Measurements from ENCODE around the gene GBP3. TPM values are rescaled to one million over a fixed set of nuclear protein-coding genes. Genes with fewer than 3 reads are reported as not detected.

Gene GBP3
- total and polyA plus RNA-seq, 8 donors = 2.1 to 18.4 (median 3.9) TPM

DNA sequence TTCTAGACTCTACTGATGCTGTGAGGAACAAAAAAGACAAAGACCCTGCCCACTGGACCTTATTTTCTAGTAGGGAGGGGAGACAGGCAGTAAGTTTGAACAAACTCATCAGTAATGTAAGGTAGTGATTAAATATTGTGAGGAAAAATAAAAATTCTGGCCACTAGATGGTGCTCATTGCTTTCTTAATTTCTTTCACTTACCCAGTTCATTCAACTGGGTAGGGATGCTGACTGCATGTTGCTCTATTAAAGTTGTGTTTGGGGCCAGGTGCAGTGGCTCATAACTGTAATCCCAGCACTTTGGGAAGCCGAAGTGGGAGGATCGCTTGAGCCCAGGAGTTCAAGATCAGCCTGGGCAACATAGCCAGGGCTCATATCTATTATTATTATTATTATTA is 23.9 kb downstream of the GBP3 start:
- intact Hi-C loops (cut with DNase I) = no loop called here
- WGBS, 2 donors = 0 to 1% methylated on average over 2 of the region's 2 CpGs
- peaks cover 0 to 2% (median 0%) of the 10 kb centered on the region in 3 donors for H3K4me1 ChIP-seq
- no peaks in the 10 kb centered on the region for H3K27me3 ChIP-seq
- H3K4me3 ChIP-seq = no peak overlapping the region
- H3K36me3 ChIP-seq = no peaks in the 10 kb centered on the region
- H3K9me3 ChIP-seq = no peaks in the 10 kb centered on the region
- peak; percentile 82 to 98 (median 94) for ATAC-seq
- TF ChIP-seq, protein P1, sequence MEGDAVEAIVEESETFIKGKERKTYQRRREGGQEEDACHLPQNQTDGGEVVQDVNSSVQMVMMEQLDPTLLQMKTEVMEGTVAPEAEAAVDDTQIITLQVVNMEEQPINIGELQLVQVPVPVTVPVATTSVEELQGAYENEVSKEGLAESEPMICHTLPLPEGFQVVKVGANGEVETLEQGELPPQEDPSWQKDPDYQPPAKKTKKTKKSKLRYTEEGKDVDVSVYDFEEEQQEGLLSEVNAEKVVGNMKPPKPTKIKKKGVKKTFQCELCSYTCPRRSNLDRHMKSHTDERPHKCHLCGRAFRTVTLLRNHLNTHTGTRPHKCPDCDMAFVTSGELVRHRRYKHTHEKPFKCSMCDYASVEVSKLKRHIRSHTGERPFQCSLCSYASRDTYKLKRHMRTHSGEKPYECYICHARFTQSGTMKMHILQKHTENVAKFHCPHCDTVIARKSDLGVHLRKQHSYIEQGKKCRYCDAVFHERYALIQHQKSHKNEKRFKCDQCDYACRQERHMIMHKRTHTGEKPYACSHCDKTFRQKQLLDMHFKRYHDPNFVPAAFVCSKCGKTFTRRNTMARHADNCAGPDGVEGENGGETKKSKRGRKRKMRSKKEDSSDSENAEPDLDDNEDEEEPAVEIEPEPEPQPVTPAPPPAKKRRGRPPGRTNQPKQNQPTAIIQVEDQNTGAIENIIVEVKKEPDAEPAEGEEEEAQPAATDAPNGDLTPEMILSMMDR (IDR thresholded peaks at IDR 0.05) = peak; percentile 12 to 48 (median 30)
- peak; percentile 86 for FAIRE-seq
- no peak overlapping the region for H3K27ac ChIP-seq
- DNase-seq = no peak

DNA sequence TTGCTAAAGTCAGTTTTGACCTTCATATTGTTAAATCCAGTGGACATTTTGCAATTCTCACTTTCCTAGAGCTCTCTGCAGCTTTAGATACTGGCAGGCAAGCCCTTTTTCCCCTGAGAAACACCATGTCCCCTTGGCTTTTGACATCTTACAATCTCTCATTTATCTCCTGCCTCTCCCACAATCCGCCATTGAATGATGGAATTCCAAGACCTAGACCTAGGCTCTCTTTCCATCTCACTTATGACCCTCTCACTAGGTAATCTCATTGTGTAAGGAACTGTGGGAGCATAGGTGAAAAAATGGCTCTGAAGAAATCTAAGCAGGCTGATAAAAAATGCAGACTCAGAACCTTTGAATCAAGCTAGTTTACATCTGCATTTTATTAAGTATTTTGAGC is 32.2 kb downstream of the GBP3 start:
- ATAC-seq (no peak), FAIRE-seq (no peak), DNase-seq (no peak)
- TF ChIP-seq, protein P1 (IDR thresholded peaks at IDR 0.05) = no peak
- Histone ChIP-seq H3K36me3 (peaks cover 0 to 6% (median 0%) of the 10 kb centered on the region in 3 donors), H3K27me3 (no peaks in the 10 kb centered on the region), H3K4me3 (peak overlapping the region in 1 of 4 donors; percentile 80), H3K27ac (no peak overlapping the region), H3K9me3 (no peaks in the 10 kb centered on the region), H3K4me1 (peaks cover 10 to 40% (median 38%) of the 10 kb centered on the region in 3 donors)
- intact Hi-C loops (cut with DNase I) = no loop called here
- WGBS, 2 donors = 58 to 86% methylated on average over 1 of the region's 1 CpG

DNA sequence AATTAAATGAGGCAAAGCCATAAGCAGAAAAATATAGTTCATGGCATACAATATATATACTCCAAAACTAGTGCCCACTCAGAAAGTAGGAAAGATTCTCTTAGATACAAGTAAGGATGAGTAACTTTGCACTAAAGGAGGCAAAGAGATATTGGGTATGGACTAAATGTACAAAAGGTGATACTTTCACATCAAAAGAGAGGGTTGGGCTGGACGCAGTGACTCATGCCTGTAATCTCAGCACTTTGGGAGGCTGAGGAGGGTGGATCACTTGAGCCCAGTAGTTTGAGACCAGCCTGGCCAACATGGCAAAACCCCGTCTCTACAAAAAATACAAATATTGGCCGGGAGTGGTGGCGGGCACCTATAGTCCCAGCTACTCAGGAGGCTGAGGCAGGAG is 37.0 kb downstream of the GBP3 start:
- Histone ChIP-seq H3K9me3 (no peaks in the 10 kb centered on the region), H3K4me3 (no peak overlapping the region), H3K36me3 (peaks cover 0 to 11% (median 0%) of the 10 kb centered on the region in 3 donors), H3K4me1 (peaks cover 36 to 58% (median 57%) of the 10 kb centered on the region in 3 donors), H3K27ac (peak overlapping the region; percentile 6 to 81 (median 34)), H3K27me3 (no peaks in the 10 kb centered on the region)
- FAIRE-seq (no peak), DNase-seq (no peak), ATAC-seq (no peak)
- TF ChIP-seq, protein P1 (IDR thresholded peaks at IDR 0.05) = no peak
- intact Hi-C loops (cut with DNase I) = no loop called here
- 77 to 93% methylated on average over 4 of the region's 4 CpGs for WGBS, 2 donors

DNA sequence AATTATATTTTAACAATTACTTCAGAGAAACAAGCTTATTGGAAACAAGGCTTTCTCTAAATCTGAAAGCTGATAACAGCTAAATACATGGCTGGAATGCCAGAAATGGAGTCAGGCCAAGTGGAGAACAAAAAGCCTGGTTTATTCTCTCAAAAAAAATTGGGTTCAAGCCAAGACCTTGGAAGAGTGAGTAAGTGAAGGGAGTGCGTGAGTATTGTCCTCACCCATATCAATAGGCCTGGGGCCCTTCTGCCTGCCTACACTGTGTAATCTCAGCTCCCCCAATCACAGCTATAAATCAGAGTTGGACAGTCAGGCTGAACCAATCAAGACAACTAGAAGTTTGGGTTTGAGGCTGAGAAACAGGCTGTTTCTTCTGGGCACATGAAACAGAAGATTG is 37.6 kb downstream of the GBP3 start:
- TF ChIP-seq, protein P1 (IDR thresholded peaks at IDR 0.05) = no peak
- peaks cover 42 to 60% (median 59%) of the 10 kb centered on the region in 3 donors for H3K4me1 ChIP-seq
- H3K4me3 ChIP-seq = no peak overlapping the region
- intact Hi-C loops (cut with DNase I) = no loop called here
- peak; percentile 82 to 92 (median 88) for ATAC-seq
- FAIRE-seq = no peak
- H3K27me3 ChIP-seq = no peaks in the 10 kb centered on the region
- DNase-seq = peak in 4 of 6 donors; percentile 37 to 67 (median 50)
- peaks cover 0 to 11% (median 0%) of the 10 kb centered on the region in 3 donors for H3K36me3 ChIP-seq
- peak overlapping the region; percentile 6 to 81 (median 34) for H3K27ac ChIP-seq
- H3K9me3 ChIP-seq = no peaks in the 10 kb centered on the region
- WGBS, 2 donors = 0 to 7% methylated on average over 1 of the region's 1 CpG

DNA sequence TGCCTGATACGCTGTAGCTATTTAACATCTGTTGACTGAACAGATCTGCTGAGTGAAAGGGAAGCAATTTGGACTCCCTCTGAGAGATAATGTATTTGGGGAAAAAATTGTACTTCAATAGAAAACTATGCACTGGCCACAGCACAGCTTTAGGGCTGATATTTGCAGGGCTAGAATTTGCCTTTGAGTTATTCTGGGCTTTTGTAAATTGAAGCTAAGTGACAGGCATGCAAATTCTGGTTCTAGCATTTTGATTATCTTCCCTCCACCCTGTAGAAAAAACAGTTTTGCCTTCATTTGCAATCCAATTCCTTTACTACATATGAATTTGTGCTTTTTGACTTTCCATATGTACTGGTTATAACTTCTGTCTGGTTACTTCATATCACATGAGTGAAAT is 38.1 kb downstream of the GBP3 start:
- Histone ChIP-seq H3K27me3 (no peaks in the 10 kb centered on the region), H3K36me3 (peaks cover 0 to 11% (median 0%) of the 10 kb centered on the region in 3 donors), H3K27ac (peak overlapping the region; percentile 6 to 81 (median 34)), H3K4me1 (peaks cover 42 to 62% (median 60%) of the 10 kb centered on the region in 3 donors), H3K9me3 (no peaks in the 10 kb centered on the region), H3K4me3 (peak overlapping the region in 2 of 4 donors; percentile 12 to 14)
- TF ChIP-seq, protein P1 (IDR thresholded peaks at IDR 0.05) = no peak
- FAIRE-seq (no peak), DNase-seq (no peak), ATAC-seq (peak; percentile 6 to 36 (median 20))
- WGBS, 2 donors = 52 to 58% methylated on average over 1 of the region's 1 CpG
- intact Hi-C loops (cut with DNase I) = no loop called here

Measured in pancreas (tissue), 10 donors.